GM20000 (cell line): Measurements from ENCODE around the gene TMEM239.

Experiments used
- DNase-seq: peaks from one replicate; pipeline ENCODE4 v3.0.0; 2012; ENCODE audit warnings: low spot score
- TF ChIP-seq, protein P1 (sequence below): IDR thresholded peaks from 2 replicates; pipeline ENCODE4 v1.5.1; 2012; ENCODE audit warnings: mild to moderate bottlenecking, control low read depth; ENCODE audit errors: extremely low read depth, missing control alignments

The TMEM239 gene

DNA sequence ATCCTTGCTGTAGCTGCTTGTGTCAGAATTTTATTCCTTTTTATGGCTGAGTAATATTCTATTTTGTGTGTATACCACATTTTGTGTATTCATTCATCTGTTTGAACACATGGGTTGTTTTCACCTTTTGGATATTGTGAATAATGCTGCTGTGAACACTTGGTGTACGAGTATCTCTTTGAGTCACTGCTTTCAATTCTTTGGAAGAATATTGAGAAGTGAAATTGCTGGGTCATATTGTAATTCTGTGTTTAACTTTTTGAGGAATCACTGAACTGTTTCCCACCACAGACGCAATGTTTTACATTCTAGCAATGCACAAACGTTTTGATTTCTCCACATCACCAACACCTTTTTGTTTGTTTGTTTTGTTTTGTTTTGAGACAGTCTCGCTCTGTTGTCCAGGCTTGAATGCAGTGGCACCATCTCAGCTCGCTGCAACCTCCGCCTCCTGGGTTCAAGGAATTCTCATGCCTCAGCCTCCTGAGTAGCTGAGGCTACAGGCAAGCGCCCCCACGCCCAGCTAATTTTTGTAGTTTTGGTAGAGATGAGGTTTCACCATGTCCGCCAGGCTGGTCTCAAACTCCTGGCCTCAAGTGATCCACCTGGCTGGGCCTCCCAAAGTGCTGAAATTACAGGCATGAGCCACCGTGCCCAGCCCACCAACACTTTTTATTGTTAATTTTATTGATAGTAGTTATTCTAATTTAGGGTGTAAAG is 37.4 kb upstream of the TMEM239 start:
- no peak for DNase-seq
- TF ChIP-seq, protein P1, sequence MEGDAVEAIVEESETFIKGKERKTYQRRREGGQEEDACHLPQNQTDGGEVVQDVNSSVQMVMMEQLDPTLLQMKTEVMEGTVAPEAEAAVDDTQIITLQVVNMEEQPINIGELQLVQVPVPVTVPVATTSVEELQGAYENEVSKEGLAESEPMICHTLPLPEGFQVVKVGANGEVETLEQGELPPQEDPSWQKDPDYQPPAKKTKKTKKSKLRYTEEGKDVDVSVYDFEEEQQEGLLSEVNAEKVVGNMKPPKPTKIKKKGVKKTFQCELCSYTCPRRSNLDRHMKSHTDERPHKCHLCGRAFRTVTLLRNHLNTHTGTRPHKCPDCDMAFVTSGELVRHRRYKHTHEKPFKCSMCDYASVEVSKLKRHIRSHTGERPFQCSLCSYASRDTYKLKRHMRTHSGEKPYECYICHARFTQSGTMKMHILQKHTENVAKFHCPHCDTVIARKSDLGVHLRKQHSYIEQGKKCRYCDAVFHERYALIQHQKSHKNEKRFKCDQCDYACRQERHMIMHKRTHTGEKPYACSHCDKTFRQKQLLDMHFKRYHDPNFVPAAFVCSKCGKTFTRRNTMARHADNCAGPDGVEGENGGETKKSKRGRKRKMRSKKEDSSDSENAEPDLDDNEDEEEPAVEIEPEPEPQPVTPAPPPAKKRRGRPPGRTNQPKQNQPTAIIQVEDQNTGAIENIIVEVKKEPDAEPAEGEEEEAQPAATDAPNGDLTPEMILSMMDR = no peak

- DNase-seq = no peak
- TF ChIP-seq, protein P1 = no peak
Measured at GRCh38 chr20:2780948-2781347, 35.2 kb upstream of the TMEM239 start.

DNA sequence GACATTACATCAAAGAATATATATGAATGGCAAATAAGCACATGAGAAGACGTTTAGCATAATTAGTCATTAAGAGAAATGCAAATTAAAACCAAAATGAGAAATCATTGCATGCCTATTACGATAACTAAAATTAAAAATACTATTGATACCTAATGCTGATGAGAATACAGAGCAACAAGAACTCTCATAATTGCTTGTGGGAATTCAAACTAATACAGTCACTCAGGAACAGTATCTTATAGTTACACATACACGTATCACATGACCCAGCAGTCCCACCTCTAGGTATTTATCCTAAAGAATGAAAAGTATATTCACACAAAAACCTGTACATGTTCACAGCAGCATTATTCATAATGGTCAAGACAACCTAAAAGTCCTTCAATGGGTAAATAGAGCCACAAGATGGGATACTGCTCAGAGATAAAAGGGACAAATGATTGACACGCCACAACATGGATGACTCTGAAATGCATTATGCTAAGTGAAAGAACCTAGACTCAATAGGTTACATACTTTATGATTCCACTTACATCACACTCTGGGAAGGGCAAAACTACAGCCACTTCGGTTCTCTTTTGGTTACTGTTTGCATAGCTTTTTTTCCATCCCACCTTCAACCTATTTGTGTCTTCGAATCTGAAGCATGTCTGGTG is 32.1 kb upstream of the TMEM239 start:
- TF ChIP-seq, protein P1 = no peak

GRCh38 chr20:2793471-2793870 is 22.7 kb upstream of the TMEM239 start:
- no peak for DNase-seq
- TF ChIP-seq, protein P1 = no peak

More for the DNA sequence above, 32.1 kb upstream of the TMEM239 start:
- DNase-seq = no peak

DNA sequence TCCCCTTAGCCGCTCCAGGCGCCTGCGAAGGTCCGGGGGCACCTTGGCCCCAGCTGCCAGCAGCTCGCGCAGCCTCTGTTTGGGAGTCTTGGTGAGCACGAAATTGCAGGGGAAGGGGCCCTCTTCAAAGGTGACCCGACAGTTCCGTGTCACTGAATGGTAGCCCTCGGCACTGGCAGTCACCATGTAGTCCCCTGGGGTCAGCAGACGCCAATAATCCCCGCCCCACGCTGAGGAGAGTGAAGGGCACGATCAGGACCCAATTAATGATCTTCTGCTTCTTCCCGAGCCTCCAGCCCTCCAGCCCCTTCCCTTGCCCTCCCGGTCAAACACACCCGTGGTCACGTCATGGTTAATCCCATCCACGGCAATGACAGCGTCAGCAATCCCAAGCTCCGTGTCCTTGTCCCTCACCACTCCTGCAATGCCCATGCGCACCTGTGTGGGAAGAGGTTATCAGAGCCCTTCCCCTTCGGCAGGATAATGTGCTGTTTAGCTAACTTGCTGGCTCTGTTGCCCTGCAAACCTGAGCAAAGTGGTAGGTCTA is 21.9 kb upstream of the TMEM239 start:
- TF ChIP-seq, protein P1 = no peak
- DNase-seq = no peak

DNA sequence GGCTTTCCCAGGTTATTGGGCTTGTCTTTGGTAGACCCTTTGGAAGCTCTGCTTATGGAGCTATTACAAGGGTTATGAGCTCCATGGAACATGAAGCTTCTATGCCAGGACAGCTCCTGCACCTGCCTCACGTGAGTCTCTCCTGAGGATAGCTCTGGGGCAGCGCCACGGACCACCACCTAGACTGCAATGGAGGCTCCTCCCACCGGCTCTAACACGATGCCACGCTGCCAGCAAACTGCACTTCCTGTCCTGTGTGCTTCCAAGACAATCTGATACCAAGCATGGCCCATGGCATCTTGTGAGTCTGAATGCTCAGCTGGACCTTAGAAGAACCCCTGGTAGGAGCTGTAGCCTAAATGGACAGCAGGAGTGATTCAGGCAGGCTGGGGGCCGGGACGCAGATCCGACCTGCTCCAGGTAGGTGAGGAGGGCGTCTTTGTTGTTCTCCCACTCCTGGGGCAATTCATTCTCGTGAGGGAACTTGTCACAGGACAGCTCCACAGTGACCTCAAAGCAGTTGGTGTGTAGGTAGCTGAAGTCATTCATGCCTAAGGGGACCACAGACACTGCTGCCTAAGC is 21.2 kb upstream of the TMEM239 start:
- TF ChIP-seq, protein P1 = no peak
- DNase-seq = no peak

DNA sequence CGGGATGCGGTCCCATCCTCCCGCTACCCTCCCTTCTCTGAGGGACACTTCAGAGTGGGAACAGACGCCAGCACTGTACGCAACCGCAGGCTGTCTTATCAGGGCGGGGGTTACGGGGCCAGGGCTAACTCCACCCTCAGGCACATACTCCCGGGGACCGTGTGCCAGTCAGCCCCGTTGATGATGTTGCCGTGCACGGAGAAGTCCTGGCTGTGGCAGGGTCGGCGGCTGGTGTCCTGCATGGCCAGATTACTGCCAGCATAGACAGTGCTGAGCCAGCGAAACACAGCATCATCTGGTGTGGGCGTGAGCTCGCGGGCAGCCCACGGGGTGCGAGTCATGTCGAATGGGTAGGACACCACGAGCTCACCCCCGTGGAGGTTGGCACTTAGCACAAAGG is 20.7 kb upstream of the TMEM239 start:
- TF ChIP-seq, protein P1 = no peak
- no peak for DNase-seq
